CD4-positive, alpha-beta T cell treated with Interleukin-17A for 4 hours (primary cell): ENCODE measurements around the gene VAMP5.

Source experiments
- DNase-seq: peaks from one replicate; pipeline ENCODE4 v3.0.0-alpha.2; 2020; ENCODE audit warnings: mixed read lengths

VAMP5 gene

DNA sequence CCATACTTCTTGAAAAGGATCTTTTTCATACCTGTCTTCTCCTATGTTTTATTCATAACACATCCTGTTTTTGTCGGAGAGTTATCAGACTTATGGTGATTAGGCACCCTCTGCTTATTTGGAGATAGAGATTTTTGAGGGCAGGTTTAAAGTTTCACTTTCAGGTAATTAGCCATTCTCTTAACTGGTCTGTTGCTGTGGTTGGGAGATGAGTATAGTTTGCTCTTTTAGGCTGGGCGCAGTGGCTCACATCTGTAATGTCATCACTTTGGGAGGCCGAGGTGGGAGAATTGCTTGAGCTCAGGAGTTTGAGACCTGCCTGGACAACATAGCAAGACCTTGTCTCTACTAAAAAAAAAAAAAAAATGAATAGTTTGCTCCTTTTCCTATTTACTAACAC lies 58.5 kb downstream of the VAMP5 start:
- DNase-seq = no peak
